Loucy (cell line): Measurements from ENCODE around the gene RPS6KA3.

Experiments used
- H2AFZ ChIP-seq: fragments of 200-600 bp; sonication (generic); 2 replicates; pipeline ENCODE4 v1.6.0; 2016; ENCODE audit warnings: antibody characterized with exemption, mild to moderate bottlenecking, low read length, moderate library complexity
- H3F3A ChIP-seq: fragments of 200-600 bp; 2 replicates; pipeline ENCODE4 v1.6.0; 2016; ENCODE audit warnings: antibody characterized with exemption, low read depth, mild to moderate bottlenecking
- H3K27me3 ChIP-seq: fragments of 200-600 bp; sonication (generic); 2 replicates; pipeline ENCODE4 v1.6.1; 2014; ENCODE audit warnings: low read length, mild to moderate bottlenecking; ENCODE audit not compliant: insufficient read depth, poor library complexity, severe bottlenecking
- H3K36me3 ChIP-seq: fragments of 200-600 bp; sonication (generic); 2 replicates; pipeline ENCODE4 v1.6.1; 2016; ENCODE audit warnings: low read length; ENCODE audit not compliant: insufficient read depth
- H3K4me1 ChIP-seq: fragments of 200-600 bp; sonication (generic); 2 replicates; pipeline ENCODE4 v1.5.1; 2014; ENCODE audit warnings: low read length, mild to moderate bottlenecking; ENCODE audit not compliant: insufficient read depth, poor library complexity, severe bottlenecking
- H3K4me2 ChIP-seq: fragments of 200-600 bp; sonication (generic); 2 replicates; pipeline ENCODE4 v1.6.0; 2014; ENCODE audit warnings: antibody characterized with exemption, low read length, low read depth, mild to moderate bottlenecking; ENCODE audit not compliant: poor library complexity, severe bottlenecking
- H3K4me3 ChIP-seq: fragments of 200-600 bp; sonication (generic); 2 replicates; pipeline ENCODE4 v1.5.1; 2014; ENCODE audit warnings: low read length, mild to moderate bottlenecking, mixed read lengths; ENCODE audit not compliant: poor library complexity, severe bottlenecking
- H3K79me2 ChIP-seq: fragments of 200-600 bp; sonication (generic); 2 replicates; pipeline ENCODE4 v1.6.1; 2014; ENCODE audit warnings: low read length; ENCODE audit not compliant: insufficient read depth
- H3K9ac ChIP-seq: fragments of 200-600 bp; sonication (generic); 2 replicates; pipeline ENCODE4 v1.6.0; 2014; ENCODE audit warnings: mild to moderate bottlenecking, low read depth, low read length, moderate library complexity; ENCODE audit not compliant: poor library complexity, severe bottlenecking
- H3K9me2 ChIP-seq: fragments of 200-600 bp; sonication (generic); replicated peaks from 2 replicates; pipeline ENCODE4 v1.6.1; 2016; ENCODE audit warnings: low read depth, low read length, mixed read lengths
- H3K9me3 ChIP-seq: fragments of 200-600 bp; sonication (generic); 2 replicates; pipeline ENCODE4 v1.6.1; 2014; ENCODE audit warnings: mild to moderate bottlenecking, antibody characterized with exemption, low read length, low read depth; ENCODE audit not compliant: insufficient read depth
- H4K20me1 ChIP-seq: fragments of 200-600 bp; sonication (generic); 2 replicates; pipeline ENCODE4 v1.6.0; 2014; ENCODE audit warnings: antibody characterized with exemption, low read length, mild to moderate bottlenecking; ENCODE audit not compliant: insufficient read depth, poor library complexity, severe bottlenecking
- CTCF ChIP-seq: fragments of 200-600 bp; sonication (generic); conservative IDR thresholded peaks from 2 replicates; pipeline ENCODE4 v1.5.1; 2014; ENCODE audit warnings: mild to moderate bottlenecking, antibody characterized with exemption, low read length
- EZH2phosphoT487 ChIP-seq: fragments of 200-600 bp; IDR thresholded peaks from 2 replicates; pipeline ENCODE4 v1.6.1; 2018; ENCODE audit warnings: antibody characterized with exemption, mild to moderate bottlenecking, moderate library complexity, borderline replicate concordance

Gene RPS6KA3

GRCh38 chrX:20205927-20206708 lies 60.6 kb downstream of the RPS6KA3 start:
- Histone ChIP-seq H3K79me2 (peaks cover 23% of the 10 kb centered on the region), H3K4me2 (no peak overlapping the region), H3K4me3 (no peak overlapping the region), H3K36me3 (peaks cover 50% of the 10 kb centered on the region), H3K9me3 (no peaks in the 10 kb centered on the region), H4K20me1 (peaks cover 19% of the 10 kb centered on the region), H3K9ac (no peak overlapping the region), H2AFZ (no peak overlapping the region), H3K27me3 (no peaks in the 10 kb centered on the region), H3K4me1 (peaks cover 11% of the 10 kb centered on the region), H3K9me2 (no peaks in the 10 kb centered on the region), H3F3A (no peaks in the 10 kb centered on the region)
- TF ChIP-seq CTCF (no peak), EZH2phosphoT487 (no peak)

- no peak overlapping the region for H3K9ac ChIP-seq
- no peak overlapping the region for H2AFZ ChIP-seq
- peaks cover 6% of the 10 kb centered on the region for H3K79me2 ChIP-seq
- TF ChIP-seq CTCF: no peak
- TF ChIP-seq EZH2phosphoT487: no peak
- H3K27me3 ChIP-seq: no peaks in the 10 kb centered on the region
- peaks cover 9% of the 10 kb centered on the region for H3K4me1 ChIP-seq
- no peak overlapping the region for H3K4me2 ChIP-seq
- no peak overlapping the region for H3K4me3 ChIP-seq
- peaks cover 4% of the 10 kb centered on the region for H4K20me1 ChIP-seq
- no peaks in the 10 kb centered on the region for H3K9me3 ChIP-seq
- no peaks in the 10 kb centered on the region for H3F3A ChIP-seq
- peaks cover 59% of the 10 kb centered on the region for H3K36me3 ChIP-seq
- no peaks in the 10 kb centered on the region for H3K9me2 ChIP-seq
Measured at GRCh38 chrX:20204351-20204750, 62.4 kb downstream of the RPS6KA3 start.

GRCh38 chrX:20197641-20198210 lies 69.0 kb downstream of the RPS6KA3 start:
- Histone ChIP-seq H3K9me3 (no peaks in the 10 kb centered on the region), H3K4me1 (peaks cover 15% of the 10 kb centered on the region), H3K9me2 (no peaks in the 10 kb centered on the region), H4K20me1 (peaks cover 12% of the 10 kb centered on the region), H3K27me3 (no peaks in the 10 kb centered on the region), H2AFZ (no peak overlapping the region), H3K9ac (no peak overlapping the region), H3K36me3 (peaks cover 36% of the 10 kb centered on the region), H3K79me2 (no peaks in the 10 kb centered on the region; the same call in 1 of the 2 replicates), H3K4me3 (no peak overlapping the region), H3K4me2 (peak overlapping the region; percentile 44), H3F3A (no peaks in the 10 kb centered on the region)
- TF ChIP-seq EZH2phosphoT487 (no peak), CTCF (no peak)
